BJ (cell line): ENCODE data around the gene PRR16. TPM values are rescaled to one million over a fixed set of nuclear protein-coding genes. Genes with fewer than 3 reads are reported as not detected.

Experiments
- CTCF ChIA-PET: fragments of 350-600 bp; formaldehyde crosslinking; extraction: SDS; loops from one replicate; lab custom pipeline; 2021; ENCODE audit warnings: antibody characterized with exemption, inconsistent platforms; lab: Yijun Ruan, JAX
- POLR2A ChIA-PET: fragments of 300-600 bp; sonication (Branson Sonifier 250); formaldehyde crosslinking; extraction: SDS; loops from one replicate; lab custom pipeline; 2021; ENCODE audit warnings: antibody characterized with exemption; lab: Charles Lee
- DNase-seq: peaks from one replicate; pipeline ENCODE4 v3.0.0-alpha.2; 2011; ENCODE audit warnings: low read depth
- H3K27me3 ChIP-seq: 2 replicates; pipeline ENCODE4 v1.6.0; 2011; ENCODE audit warnings: low read length; ENCODE audit not compliant: control insufficient read depth, insufficient read depth
- H3K36me3 ChIP-seq: 2 replicates; pipeline ENCODE4 v1.5.1; 2011; ENCODE audit warnings: low read length; ENCODE audit not compliant: control insufficient read depth, insufficient read depth
- H3K4me3 ChIP-seq: 2 replicates; pipeline ENCODE4 v1.5.1; 2011; ENCODE audit warnings: low read depth, mild to moderate bottlenecking, control low read depth, low read length
- polyA plus RNA-seq: library from polyadenylated mRNA; depleted of rRNA; stranded (reverse); fragments of >200 nt; gene quantifications from 2 replicates; pipeline ENCODE4 v1.2.3, GENCODE V29; 2011
- TF ChIP-seq, protein P1 (sequence below): IDR thresholded peaks from 2 replicates; pipeline ENCODE4 v1.5.1; 2011; ENCODE audit warnings: low read depth, mild to moderate bottlenecking, control low read depth, inconsistent platforms, low read length, moderate library complexity; ENCODE audit not compliant: insufficient read depth

Gene PRR16
- polyA plus RNA-seq, 1 experiment, result 48.7 TPM

DNA sequence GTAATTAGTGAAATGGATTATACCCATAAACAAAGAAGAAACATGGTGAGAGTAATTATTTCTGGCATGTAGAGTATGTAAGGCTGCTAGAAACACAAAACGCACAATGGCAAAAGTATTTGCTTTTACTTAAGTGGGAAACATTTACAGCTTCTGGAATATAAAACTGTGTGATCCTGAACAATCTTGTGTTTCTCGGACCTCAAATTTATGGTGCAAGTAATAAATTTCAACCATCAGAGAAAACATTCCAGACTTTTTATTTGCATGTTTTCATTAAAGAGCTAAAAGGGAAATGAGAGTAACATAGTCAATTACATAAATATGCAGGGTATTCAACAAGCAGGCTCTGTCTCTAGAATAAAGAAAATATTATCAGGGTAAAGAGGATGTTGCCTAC is 17.2 kb upstream of the PRR16 start:
- ChIA-PET POLR2A (interaction anchor here (0.6 kb wide), 3 partner anchors 59 to 308 kb away, joined by 6 to 13 read pairs (median 7); no protein-coding TSS in a partner anchor), CTCF (no interaction called here)
- DNase-seq, result peak; percentile 76
- Histone ChIP-seq H3K36me3 (no peaks in the 10 kb centered on the region), H3K27me3 (no peaks in the 10 kb centered on the region), H3K4me3 (no peak overlapping the region)
- TF ChIP-seq, protein P1, sequence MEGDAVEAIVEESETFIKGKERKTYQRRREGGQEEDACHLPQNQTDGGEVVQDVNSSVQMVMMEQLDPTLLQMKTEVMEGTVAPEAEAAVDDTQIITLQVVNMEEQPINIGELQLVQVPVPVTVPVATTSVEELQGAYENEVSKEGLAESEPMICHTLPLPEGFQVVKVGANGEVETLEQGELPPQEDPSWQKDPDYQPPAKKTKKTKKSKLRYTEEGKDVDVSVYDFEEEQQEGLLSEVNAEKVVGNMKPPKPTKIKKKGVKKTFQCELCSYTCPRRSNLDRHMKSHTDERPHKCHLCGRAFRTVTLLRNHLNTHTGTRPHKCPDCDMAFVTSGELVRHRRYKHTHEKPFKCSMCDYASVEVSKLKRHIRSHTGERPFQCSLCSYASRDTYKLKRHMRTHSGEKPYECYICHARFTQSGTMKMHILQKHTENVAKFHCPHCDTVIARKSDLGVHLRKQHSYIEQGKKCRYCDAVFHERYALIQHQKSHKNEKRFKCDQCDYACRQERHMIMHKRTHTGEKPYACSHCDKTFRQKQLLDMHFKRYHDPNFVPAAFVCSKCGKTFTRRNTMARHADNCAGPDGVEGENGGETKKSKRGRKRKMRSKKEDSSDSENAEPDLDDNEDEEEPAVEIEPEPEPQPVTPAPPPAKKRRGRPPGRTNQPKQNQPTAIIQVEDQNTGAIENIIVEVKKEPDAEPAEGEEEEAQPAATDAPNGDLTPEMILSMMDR, result no peak

DNA sequence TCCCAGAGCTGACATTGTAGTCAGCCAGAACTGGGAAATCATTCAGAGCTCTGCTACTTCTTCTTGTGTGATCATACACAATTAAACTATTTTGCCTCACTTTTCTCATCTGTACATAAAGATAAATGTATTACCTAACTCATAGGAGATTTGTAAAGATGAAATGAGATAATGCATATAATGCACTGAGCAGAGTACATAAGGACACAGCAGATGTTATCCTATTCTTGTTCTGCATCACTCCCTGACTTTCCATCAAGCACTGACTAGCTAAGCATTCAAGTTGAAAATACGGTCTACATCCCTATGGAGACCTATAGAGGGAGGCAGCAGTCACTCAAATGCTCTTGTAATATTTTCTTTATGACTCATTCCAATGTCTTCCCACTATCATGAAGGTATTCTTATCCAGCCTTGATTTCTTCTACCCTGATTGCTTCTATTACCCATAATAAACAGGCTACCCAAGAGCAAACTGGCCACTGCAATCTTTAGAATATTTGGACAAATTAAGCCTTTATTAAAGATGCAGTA is 16.3 kb upstream of the PRR16 start:
- no peaks in the 10 kb centered on the region for H3K27me3 ChIP-seq
- H3K4me3 ChIP-seq, result no peak overlapping the region
- no peaks in the 10 kb centered on the region for H3K36me3 ChIP-seq
- ChIA-PET POLR2A (no interaction called here), CTCF (interaction anchor here (0.6 kb wide), 1 partner anchor 55 kb away, joined by 3 read pairs; no protein-coding TSS in a partner anchor)
- TF ChIP-seq, protein P1, result no peak
- DNase-seq, result no peak

DNA sequence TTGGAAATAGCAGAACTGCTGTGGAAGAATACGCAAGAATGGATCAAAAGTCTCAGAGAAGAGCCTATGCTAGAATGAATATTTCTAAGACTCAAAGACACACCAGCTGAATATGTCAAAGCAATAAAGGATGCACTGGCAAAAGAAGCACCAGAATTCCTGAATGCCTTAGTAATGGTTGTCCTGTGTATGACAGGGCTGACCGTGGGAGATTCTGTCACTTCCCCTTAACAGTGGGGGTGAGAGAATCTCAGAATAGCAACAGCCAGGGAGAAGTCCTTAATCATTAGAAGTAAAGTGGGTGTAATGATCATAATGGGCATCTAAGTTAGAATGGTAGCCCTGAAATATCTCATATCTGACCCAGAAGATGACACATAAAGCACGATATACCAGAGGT is 14.6 kb upstream of the PRR16 start:
- H3K36me3 ChIP-seq, result no peaks in the 10 kb centered on the region
- CTCF ChIA-PET, result interaction anchor here (1.2 kb wide), 1 partner anchor 14 kb away, joined by 4 read pairs; no protein-coding TSS in a partner anchor
- POLR2A ChIA-PET, result no interaction called here
- H3K27me3 ChIP-seq, result no peaks in the 10 kb centered on the region
- TF ChIP-seq, protein P1, result no peak
- no peak for DNase-seq
- no peak overlapping the region for H3K4me3 ChIP-seq

DNA sequence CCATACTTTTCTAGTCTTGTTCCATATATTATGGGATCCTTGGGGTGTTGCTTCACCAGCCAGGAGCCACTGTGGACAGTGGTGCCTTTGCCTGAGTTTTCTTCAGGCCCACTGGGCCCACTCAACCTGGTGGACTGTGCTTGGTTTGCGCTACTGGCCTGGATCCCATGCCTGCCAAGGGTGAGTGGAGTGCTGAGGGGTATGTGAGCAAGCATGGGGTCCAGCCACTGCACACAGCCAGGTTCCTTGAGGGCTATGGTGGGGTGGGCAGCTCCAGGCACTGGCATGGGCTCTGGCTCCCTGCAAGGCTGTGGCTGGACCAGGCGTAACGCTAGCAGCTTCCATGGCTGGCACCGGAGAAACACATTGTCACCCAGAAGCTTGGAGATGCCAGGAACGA is 13.2 kb upstream of the PRR16 start:
- TF ChIP-seq, protein P1, result no peak
- H3K36me3 ChIP-seq, result no peaks in the 10 kb centered on the region
- DNase-seq, result no peak
- H3K4me3 ChIP-seq, result no peak overlapping the region
- no peaks in the 10 kb centered on the region for H3K27me3 ChIP-seq
- CTCF ChIA-PET, result no interaction called here
- POLR2A ChIA-PET, result no interaction called here

DNA sequence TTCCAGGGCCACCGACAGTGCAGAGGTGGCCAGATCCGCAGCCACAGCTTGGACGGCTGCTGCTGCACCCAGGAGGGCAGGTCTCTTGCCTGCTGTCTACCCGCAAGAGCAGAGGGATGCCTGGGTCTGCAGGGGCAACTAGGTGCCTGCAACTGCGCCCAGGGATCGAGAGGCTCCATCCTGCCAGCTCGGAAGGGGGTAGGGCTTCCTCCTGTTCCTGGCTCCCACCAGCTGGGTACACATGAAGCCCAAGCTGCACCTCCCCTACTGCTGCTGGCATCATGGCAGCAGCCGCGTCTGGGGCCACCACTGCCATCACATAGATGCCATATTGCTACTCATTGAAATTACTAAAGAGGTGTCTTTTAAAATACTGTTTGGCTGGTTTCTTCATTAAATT is 12.7 kb upstream of the PRR16 start:
- no peak overlapping the region for H3K4me3 ChIP-seq
- DNase-seq, result no peak
- POLR2A ChIA-PET, result no interaction called here
- TF ChIP-seq, protein P1, result no peak
- H3K27me3 ChIP-seq, result no peaks in the 10 kb centered on the region
- CTCF ChIA-PET, result no interaction called here
- H3K36me3 ChIP-seq, result no peaks in the 10 kb centered on the region
